K562 (cell line): ENCODE measurements around the gene RPP25. TPM values are rescaled to one million over a fixed set of nuclear protein-coding genes. Genes with fewer than 3 reads are reported as not detected.

Source experiments
- ATF7 ChIP-seq: fragments of 450-650 bp; IDR thresholded peaks from 2 replicates; pipeline ENCODE4 v1.7.1; 2014; ENCODE audit warnings: mild to moderate bottlenecking, moderate library complexity
- CTCF ChIP-seq, 3 experiments: IDR thresholded peaks in 2 of 3; conservative IDR thresholded peaks in 1 of 3; 2 replicates each; pipeline ENCODE4 v1.5.1; 2011 to 2012; ENCODE audit warnings: low read length in 3 of 3, mild to moderate bottlenecking in 3 of 3, control low read depth in 2 of 3, improper control_type of control experiment in 1 of 3, inconsistent platforms in 1 of 3, low read depth in 1 of 3, mixed read lengths in 1 of 3, moderate library complexity in 1 of 3; ENCODE audit not compliant: insufficient read depth in 2 of 3
- EHMT2 ChIP-seq: fragments of 450-650 bp; IDR thresholded peaks from 2 replicates; pipeline ENCODE4 v1.6.1; 2018; ENCODE audit warnings: antibody characterized with exemption
- EP400 ChIP-seq: fragments of 450-650 bp; IDR thresholded peaks from 2 replicates; pipeline ENCODE4 v1.6.1; 2017; ENCODE audit warnings: antibody characterized with exemption, mild to moderate bottlenecking, moderate library complexity
- ETV6 ChIP-seq, 3 experiments: fragments of 150-350 bp in 1 of 3; sonication (generic) in 1 of 3; formaldehyde crosslinking in 1 of 3; IDR thresholded peaks; 2 replicates each; pipeline versions ENCODE4 v1.6.1 to v1.8.0; 2014 to 2022; ENCODE audit warnings: borderline replicate concordance in 2 of 3, low read depth in 2 of 3, antibody characterized with exemption in 1 of 3, low read length in 1 of 3, mild to moderate bottlenecking in 1 of 3, missing genetic modification reagents in 1 of 3
- EWSR1 ChIP-seq: fragments of 450-650 bp; IDR thresholded peaks from 2 replicates; pipeline ENCODE4 v1.6.1; 2018; ENCODE audit warnings: borderline replicate concordance, mild to moderate bottlenecking, low read depth, moderate library complexity; ENCODE audit not compliant: partially characterized antibody
- FOXJ3 ChIP-seq: sonication (generic); formaldehyde crosslinking; IDR thresholded peaks from 2 replicates; pipeline ENCODE4 v1.4.0; 2020; ENCODE audit warnings: mild to moderate bottlenecking, missing genetic modification reagents
- GATAD2B ChIP-seq: fragments of 450-650 bp; IDR thresholded peaks from 2 replicates; pipeline ENCODE4 v1.6.1; 2017; ENCODE audit warnings: mild to moderate bottlenecking, borderline replicate concordance
- NFYB ChIP-seq: IDR thresholded peaks from 2 replicates; pipeline ENCODE4 v1.6.1; 2011; ENCODE audit warnings: mild to moderate bottlenecking, moderate library complexity; ENCODE audit not compliant: insufficient read length; ENCODE audit errors: extremely low read depth
- PHF20 ChIP-seq: fragments of 450-650 bp; IDR thresholded peaks from 2 replicates; pipeline ENCODE4 v1.6.1; 2018; ENCODE audit not compliant: partially characterized antibody
- RBBP5 ChIP-seq: fragments of 200-600 bp; sonication (generic); IDR thresholded peaks from 2 replicates; pipeline ENCODE4 v1.6.1; 2012; ENCODE audit warnings: borderline replicate concordance, mild to moderate bottlenecking, low read length, control low read depth, inconsistent platforms; ENCODE audit not compliant: insufficient read depth, poor library complexity, severe bottlenecking
- RBFOX2 ChIP-seq: fragments of 200-400 bp; formaldehyde crosslinking; IDR thresholded peaks from 2 replicates; pipeline ENCODE4 v1.6.1; 2017; ENCODE audit warnings: low read depth, mild to moderate bottlenecking, low read length, moderate library complexity
- SETDB1 ChIP-seq: IDR thresholded peaks from one replicate; pipeline ENCODE4 v1.6.1; 2012; ENCODE audit warnings: low read length, control low read depth, inconsistent platforms
- TAF7 ChIP-seq: fragments of 450-650 bp; IDR thresholded peaks from 2 replicates; pipeline ENCODE4 v1.6.1; 2016; ENCODE audit warnings: missing genetic modification characterization, missing compliant biosample characterization
- TAF9B ChIP-seq: fragments of 450-650 bp; IDR thresholded peaks from 2 replicates; pipeline ENCODE4 v1.6.1; 2018; ENCODE audit warnings: mild to moderate bottlenecking; ENCODE audit not compliant: partially characterized antibody
- ZBTB2 ChIP-seq: fragments of 450-650 bp; IDR thresholded peaks from 2 replicates; pipeline ENCODE4 v1.6.1; 2016; ENCODE audit warnings: antibody characterized with exemption
- ZC3H8 ChIP-seq: fragments of 450-650 bp; IDR thresholded peaks from 2 replicates; pipeline ENCODE4 v1.6.1; 2017
- ZNF263 ChIP-seq: sonication (generic); formaldehyde crosslinking; IDR thresholded peaks from 2 replicates; pipeline ENCODE4 v1.8.0; 2022; ENCODE audit warnings: mild to moderate bottlenecking, missing genetic modification reagents, borderline replicate concordance
- ZNF408 ChIP-seq: fragments of 250-450 bp; sonication (Bioruptor Pico); IDR thresholded peaks from 2 replicates; pipeline ENCODE4 v1.4.0; 2020; ENCODE audit warnings: low read depth, mild to moderate bottlenecking, moderate library complexity
- ZNF507 ChIP-seq: conservative IDR thresholded peaks from 2 replicates; pipeline ENCODE4 v1.6.1; 2017; ENCODE audit warnings: missing genetic modification characterization, missing compliant biosample characterization
- ZNF655 ChIP-seq: fragments of 250-450 bp; sonication (Bioruptor Pico); IDR thresholded peaks from 2 replicates; pipeline ENCODE4 v1.5.0; 2021
- ZNF77 ChIP-seq: fragments of 250-450 bp; sonication (Bioruptor Pico); IDR thresholded peaks from 2 replicates; pipeline ENCODE4 v1.5.0; 2020
- polyA plus RNA-seq, 8 experiments: library from polyadenylated mRNA; depleted of rRNA in 4 of 8; stranded (reverse) in 5 of 8; unstranded in 3 of 8; fragments of >200 nt; fragmentation: Nextera tagmentation in 2 of 8; fragmentation: Illumina TruSeq in 1 of 8; extraction: Ambion mirVana in 2 of 8; extraction: Trizol in 1 of 8; gene quantifications; 2 replicates each; pipeline versions ENCODE4 v1.2.1 to v1.2.3, GENCODE V29; 2011 to 2014; ENCODE audit warnings: inconsistent platforms in 1 of 8, missing spikeins in 1 of 8
- total RNA-seq, 7 experiments: library from RNA; depleted of rRNA in 6 of 7; stranded (reverse); fragments of >200 nt in 6 of 7; fragmentation: Illumina TruSeq in 2 of 7; extraction: Trizol in 2 of 7; gene quantifications; 2 replicates each; pipeline versions ENCODE4 v1.2.1 to v1.2.3, GENCODE V29; 2011 to 2021; ENCODE audit warnings: low replicate concordance in 1 of 7

Gene RPP25
- total and polyA plus RNA-seq, 9 of the 15 experiments (the other 6 are each of a cell fraction or from before 2014, with no cell fraction given) = 1.1 to 12.3 (median 5.6) TPM

DNA sequence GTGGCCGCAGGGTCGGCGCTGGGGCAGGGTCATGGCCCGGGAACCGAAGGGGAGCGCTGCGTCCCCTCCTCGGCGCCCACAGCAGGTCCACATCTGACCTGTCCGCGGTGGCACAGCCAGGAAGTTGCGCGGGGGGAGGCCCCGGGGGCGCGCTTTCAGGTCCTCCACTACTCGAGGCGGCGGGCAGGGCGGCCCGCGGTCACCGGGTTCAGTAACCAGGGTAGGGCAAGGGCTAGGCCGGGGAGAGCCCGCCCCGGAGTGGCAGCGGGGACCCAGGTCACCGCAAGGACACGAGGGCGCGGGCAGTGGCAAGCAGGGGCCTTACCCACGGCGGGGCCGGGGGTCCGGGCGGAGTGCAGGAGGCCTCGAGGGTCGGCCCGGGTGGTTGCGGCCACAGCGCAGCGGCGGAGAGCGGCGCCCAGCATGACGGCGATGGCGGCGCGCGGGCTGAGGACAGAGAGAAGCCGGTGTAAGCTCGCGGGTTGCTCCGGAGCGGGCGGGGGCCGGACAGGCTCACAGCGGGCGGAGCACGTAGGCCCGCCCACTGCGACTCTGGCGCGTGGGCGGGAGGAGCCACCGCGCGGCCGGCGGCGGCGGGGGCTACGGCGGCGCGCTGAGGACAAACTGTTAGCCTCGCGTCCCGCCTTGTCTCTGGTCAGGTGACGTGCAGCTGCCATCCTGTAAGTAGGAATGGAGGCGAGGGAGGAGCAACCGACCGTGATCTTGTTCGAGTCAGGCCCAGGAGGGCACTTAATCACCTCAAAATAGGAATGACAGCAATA is 18.8 kb downstream of the RPP25 start, which contains the start of gene COX5A (continued):
- TF ChIP-seq CTCF (IDR thresholded peaks at IDR 0.05 in 2 of 3, conservative IDR thresholded peaks at IDR 0.05 in 1 of 3; ENCODE audit: insufficient read depth in 2 of 3, low read depth in 1 of 3, low read length in 3 of 3) (no peak), EHMT2 (no peak), ZC3H8 (no peak), ATF7 (peak; percentile 88), PHF20 (peak; percentile 76), SETDB1 (no peak), ETV6 (IDR thresholded peaks at IDR 0.05; ENCODE audit: borderline replicate concordance in 1 of 2, low read depth in 2 of 2, low read length in 1 of 2) (no peak), ETV6 (CRISPR knock-in tag; IDR thresholded peaks at IDR 0.05; ENCODE audit: borderline replicate concordance) (no peak), ZNF408 (CRISPR knock-in tag) (no peak), TAF7 (tag) (no peak), ZNF263 (CRISPR knock-in tag) (peak; percentile 67; the same call in 1 of the 2 replicates), ZNF77 (CRISPR knock-in tag) (no peak), RBBP5 (peak; percentile 97), GATAD2B (peak; percentile 64; the same call in 1 of the 2 replicates), RBFOX2 (peak; percentile 100), NFYB (no peak), EP400 (peak; percentile 88; the same call in 1 of the 2 replicates), ZNF655 (CRISPR knock-in tag) (no peak), FOXJ3 (CRISPR knock-in tag) (no peak), ZBTB2 (no peak), TAF9B (peak; percentile 13), ZNF507 (tag) (no peak), EWSR1 (no peak)
